GM11168 (cell line): ENCODE data around the gene OR52K1.
"Not testable (repeated sequence)": the region's sequence is repeated elsewhere in the genome, so short reads cannot be mapped to it uniquely, and the experiment has no call there.

ENCODE experiments used
- in situ Hi-C: fragments of 300-500 bp; cut with MboI; formaldehyde crosslinking; loops from one replicate; pipeline ENCODE4 v1.12.0; 2022; ENCODE audit warnings: low sequenced_read_pairs; ENCODE audit not compliant: unreplicated experiment

OR52K1 gene

GRCh38 chr11:4484310-4484709, 1.9 kb downstream of the OR52K1 start:
- in situ Hi-C loops: no loop called here

GRCh38 chr11:4491405-4491804, 9.0 kb downstream of the OR52K1 start:
- in situ Hi-C loops: not testable (repeated sequence)

DNA sequence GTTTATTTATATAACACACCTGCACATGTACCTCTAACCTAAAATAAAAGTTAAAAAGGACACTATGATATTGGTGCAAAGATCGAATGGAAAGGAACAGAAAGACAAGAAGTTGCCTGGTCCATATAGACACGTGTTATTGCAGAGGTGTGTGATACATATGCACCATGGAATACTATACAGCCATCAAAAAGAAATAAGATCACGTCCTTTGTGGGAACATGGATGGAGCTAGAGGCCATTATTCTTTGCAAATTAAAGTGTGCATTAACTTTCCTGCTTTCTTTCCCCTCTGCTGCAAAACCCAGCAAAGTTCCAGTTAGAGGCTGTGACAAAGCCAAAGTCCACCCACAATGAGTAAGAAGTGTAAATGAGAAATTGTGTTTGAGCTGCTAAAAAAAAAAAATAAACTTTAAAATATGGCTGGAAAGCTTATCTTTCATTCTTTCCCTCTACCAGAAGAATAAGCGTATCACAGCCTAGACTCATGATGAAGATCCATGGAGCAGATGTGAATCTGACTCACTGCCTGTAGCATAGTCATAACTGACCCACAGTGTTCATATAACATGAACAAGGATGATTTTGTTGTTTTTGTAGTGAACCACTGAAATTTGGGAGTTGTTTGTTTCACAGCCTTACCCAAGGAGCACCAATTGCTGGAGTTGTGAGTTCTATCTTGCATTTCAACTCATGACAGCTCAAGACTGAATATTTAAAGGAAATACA, 9.6 kb downstream of the OR52K1 start:
- in situ Hi-C loops: no loop called here

DNA sequence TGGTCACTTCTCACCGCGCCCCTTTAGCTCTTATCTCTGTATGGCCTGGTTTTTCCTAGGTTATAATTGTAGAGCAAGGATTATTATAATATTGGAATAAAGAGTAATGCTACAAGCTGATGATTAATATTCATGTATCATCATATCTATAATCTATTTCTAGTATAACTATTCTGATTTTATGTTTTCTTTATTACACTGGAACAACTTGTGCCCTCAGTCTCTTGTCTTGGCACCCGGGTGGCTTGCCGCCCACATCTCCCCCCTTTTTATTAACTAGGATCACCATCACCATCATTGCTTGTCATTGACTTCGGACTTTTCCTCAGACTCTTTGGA, 11.0 kb downstream of the OR52K1 start:
- in situ Hi-C loops: no loop called here

- in situ Hi-C loops: no loop called here
These were observed 13.0 kb downstream of the OR52K1 start for GRCh38 chr11:4495487-4495886.

DNA sequence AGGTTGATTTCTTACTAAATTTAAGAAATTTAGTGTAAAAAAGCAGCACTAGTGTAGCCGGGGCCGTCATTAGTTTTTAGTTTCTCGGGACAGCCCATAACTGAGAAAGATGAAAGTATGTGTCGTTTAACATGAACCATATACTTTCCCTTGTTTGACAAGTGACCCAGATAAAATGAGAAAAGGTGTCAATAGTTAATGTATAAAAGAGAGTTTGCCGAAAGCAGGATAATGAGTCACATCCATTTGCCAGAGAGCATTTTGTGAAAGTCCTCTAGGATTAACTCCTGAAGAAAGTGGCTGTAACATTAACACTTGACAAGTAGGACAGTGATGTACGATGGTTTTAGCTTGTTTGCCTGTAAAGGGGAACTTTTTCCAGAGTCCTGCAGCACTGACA, 13.5 kb downstream of the OR52K1 start:
- in situ Hi-C loops: no loop called here

DNA sequence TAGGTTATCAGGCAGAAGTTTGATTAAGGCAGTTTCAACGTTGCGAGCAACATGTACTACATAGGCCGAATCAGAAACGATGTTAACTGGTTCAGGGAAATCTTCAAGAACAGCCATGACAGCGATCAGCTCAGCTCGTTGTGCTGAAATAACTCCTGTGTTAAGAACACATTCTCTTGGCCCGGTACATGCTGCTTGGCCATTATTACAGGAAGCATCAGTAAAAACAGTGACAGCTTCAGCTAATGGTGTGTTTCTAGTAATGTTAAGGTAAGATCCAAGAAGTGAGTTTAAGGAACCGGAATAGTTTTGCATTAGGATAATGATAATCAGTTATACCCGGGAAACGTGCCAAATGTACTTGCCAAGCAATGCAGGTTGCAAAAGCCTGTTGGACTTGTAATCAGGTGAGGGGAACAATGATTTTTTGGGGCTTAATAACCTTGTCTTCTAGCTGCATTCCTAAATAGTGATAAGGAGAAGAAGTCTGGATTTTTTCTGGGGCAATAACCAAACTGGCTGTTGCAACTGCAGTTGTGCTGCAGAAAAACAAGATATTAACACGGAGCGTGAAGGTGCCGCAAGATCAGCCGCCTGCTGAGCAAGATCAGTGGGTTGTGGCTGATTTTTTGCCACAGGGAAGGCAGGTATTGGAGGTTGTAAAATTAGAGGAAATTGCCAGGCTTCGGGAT, 14.3 kb downstream of the OR52K1 start:
- in situ Hi-C loops: no loop called here

GRCh38 chr11:4508886-4509285, 26.4 kb downstream of the OR52K1 start:
- in situ Hi-C loops: no loop called here

GRCh38 chr11:4511282-4512245, 29.1 kb downstream of the OR52K1 start:
- in situ Hi-C loops: no loop called here

GRCh38 chr11:4514196-4514595, 31.8 kb downstream of the OR52K1 start:
- in situ Hi-C loops: no loop called here

DNA sequence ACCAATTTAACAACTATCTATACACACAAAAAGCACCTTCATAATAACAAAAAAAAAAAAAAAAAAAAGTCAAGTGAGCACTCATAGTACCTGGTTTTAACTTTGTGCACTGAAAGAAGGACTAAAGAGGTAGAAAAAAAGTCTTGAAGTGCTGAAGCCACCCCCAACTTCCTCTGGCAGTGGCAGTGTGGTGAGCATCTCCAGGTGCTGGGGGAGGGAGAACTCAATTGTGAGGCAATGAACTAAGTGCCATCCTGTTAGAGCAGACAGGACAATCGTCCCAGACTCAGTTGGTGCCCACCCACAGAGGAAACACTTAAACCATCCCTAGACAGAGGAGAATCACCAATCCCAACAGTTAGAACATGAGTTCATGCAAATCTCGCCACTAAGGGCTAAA, 39.9 kb downstream of the OR52K1 start:
- in situ Hi-C loops: no loop called here

GRCh38 chr11:4522752-4523151, 40.3 kb downstream of the OR52K1 start:
- in situ Hi-C loops: no loop called here

DNA sequence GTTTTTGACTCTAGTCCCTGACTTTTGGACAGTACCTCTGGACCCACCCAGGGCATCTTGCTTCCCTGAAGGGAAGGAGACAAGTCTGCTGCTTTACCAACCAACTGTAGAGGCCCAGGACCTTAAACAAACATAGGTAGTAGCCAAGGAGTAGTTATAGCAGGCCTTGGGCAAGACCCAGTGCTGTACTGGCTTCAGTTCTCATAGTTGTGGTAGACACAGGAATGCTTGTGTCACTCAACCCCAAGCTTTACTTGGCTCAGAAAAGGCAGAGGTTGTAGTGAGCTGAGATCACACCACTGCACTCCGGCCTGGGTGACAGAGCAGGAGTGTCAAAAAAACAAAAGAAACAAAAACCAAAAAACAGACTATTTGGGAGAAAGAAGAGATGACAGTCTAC, 41.2 kb downstream of the OR52K1 start:
- in situ Hi-C loops: no loop called here

GRCh38 chr11:4527926-4528325, 45.5 kb downstream of the OR52K1 start:
- in situ Hi-C loops: no loop called here

GRCh38 chr11:4531686-4532085, 49.2 kb downstream of the OR52K1 start:
- in situ Hi-C loops: not testable (repeated sequence)

DNA sequence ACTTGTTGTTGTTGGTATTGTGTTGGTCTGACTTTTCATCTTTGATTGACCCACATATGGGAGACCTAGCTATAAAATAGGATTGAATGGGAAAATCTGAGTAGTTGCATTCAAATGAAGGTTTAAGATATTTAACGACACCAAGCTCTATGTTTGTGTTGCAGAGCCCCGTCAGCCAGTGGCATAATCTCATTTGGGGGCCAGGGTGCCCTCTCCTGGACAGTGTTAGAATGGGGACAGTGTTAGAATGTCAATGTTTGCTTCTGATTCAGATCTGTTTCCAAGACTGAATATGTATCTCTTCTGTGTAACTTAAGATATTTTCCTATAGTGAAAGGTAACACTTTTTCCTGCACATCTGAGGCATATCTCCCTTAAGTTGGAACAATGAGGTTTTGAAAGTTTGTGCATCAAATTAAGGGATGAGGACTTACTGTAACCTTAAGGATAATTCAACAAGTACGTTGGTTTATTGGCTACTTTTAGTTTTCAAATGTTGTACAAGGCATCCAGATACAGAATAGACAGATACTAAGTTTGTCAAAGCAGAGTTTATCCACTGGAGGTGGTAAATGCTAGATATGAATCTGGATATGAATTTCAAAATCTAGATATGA, 57.3 kb downstream of the OR52K1 start:
- in situ Hi-C loops: loop anchor here (10.0 kb wide), 1 partner anchor 355 kb away; no protein-coding TSS in a partner anchor

DNA sequence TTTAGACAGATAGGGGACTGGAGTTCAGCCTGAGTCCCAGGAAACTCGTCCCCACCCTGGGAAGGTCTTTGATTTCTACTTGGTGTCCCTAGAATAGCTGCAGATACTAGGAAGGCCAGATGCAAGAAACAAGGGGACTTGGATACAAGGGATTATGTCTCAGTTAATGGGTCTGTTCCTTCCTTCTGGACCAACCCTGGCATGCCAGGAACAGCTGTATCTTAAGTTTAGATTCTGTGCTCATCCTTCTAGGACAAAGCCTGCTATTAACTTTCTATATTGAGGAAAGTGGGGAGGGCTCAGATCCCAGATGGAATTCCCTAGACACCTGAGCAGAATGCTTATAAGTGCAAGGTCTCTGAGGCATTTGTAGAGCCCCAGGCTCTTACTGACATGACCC, 58.6 kb downstream of the OR52K1 start:
- in situ Hi-C loops: loop anchor here (10.0 kb wide), 1 partner anchor 356 kb away; no protein-coding TSS in a partner anchor
